HG03354 (cell line): ENCODE results near the gene ADARB2.

Source experiments
- ATAC-seq: cut with Tn5 transposase; IDR thresholded peaks from one replicate; pipeline ENCODE4 v1.9.1; 2021; ENCODE audit warnings: mild to moderate bottlenecking; ENCODE audit not compliant: unreplicated experiment, poor library complexity, severe bottlenecking

ADARB2 gene

DNA sequence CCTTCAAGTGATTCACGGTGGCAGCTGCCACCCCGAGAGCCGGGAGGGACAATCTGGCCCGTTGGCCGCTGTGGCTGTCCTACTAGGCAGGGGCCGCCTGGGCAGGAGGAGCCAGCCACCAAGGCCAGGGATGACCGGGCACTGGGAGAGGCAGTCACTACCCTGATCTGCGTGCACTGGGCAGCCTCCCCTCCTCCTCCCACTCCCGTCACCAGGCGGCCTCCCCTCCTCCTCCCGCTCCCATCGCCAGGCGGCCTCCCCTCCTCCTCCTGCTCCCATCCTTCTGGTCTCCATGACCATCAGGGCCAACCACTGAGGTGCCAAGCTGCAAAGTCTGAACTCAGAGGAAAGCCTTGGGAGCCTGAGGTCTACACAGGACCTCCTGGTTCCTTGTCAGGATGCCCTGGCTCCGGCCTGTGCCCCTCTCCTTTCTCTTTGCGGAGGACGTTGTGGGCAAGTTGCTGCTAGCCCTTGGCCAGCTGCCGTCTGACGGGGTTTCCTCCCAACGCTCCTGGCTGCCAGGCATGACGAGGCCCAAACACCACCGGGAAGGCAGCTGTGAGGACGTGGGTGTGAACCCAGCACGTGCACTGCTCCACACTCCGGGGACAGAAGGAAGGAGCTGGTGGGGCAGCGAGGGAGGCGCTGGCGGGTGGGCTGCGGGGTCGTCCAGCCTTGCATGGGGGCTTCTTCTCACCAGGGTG lies 550.0 kb downstream of the ADARB2 start:
- ATAC-seq, result no peak

DNA sequence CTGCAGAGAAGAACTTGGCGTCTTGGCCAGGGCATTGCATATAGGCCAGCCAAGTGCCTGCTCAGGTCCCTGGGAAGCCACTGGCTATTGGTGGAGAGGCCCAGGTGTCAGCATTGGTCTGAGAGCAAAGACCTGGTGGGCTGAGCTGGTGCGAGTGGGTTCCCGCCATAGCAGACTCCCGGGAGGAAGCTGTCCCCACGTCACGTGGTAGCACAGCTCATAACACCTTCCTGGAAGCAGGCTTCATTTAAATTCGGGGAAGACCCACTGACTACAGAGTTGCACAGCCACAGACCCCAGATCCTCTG lies 550.7 kb downstream of the ADARB2 start:
- ATAC-seq, result no peak

DNA sequence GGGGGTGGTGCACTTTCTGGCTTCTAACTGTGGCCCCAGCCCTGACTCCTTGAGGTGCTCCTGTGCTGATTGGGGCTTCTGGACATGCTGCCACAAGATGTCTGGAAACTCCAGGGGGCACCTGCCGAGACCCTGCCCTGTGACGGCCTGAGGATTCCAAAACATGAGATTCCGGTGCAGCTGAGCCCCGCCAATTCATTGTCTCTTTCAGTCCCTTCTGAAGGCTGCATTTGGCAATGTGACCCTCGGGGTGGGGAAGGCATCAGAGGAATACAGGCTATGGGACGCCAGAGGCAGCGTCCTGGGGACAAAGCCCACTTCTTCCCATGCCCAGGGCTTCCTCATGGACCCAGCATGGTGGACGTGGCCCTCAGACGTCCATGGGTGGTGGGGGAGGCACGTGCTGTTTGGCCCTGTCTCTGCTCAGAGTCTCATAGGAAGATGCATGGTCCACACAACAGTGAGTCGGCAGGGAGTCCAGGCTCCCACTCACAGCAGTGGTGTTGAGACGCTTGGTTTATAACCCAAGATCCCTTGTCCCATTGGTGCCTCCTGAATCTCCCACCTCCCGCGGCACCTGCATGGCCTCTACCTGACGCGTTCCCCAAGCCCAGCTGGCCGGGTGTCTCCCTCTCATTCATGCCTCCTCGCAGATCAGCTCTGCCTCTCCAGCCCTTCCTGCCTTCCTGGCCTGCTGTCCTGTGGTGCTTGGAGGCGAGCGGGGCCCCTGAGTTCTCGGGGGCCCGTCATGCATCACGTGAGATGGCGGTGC lies 551.2 kb downstream of the ADARB2 start:
- no peak for ATAC-seq

GRCh38 chr10:1184541-1185430 lies 552.5 kb downstream of the ADARB2 start:
- no peak for ATAC-seq

GRCh38 chr10:1183701-1184100 lies 553.6 kb downstream of the ADARB2 start:
- no peak for ATAC-seq

DNA sequence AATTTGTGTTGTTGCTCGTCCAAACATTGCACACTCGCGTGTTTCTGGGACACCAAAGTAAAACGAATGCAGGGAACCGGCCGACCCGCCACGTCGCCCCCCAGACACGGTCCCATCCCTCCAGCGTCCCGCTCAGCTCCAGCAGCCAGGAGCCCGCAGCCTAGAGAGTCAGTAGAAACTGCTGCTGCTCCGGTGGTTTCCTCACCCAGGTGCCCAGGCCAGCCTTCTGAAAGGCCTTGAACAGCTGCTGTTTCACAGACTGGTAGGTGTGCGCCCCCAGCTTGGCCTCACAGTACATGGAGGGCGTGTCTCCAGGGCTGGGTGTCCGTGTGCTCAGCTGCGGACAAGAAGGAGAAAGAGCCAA lies 554.3 kb downstream of the ADARB2 start:
- ATAC-seq, result no peak

DNA sequence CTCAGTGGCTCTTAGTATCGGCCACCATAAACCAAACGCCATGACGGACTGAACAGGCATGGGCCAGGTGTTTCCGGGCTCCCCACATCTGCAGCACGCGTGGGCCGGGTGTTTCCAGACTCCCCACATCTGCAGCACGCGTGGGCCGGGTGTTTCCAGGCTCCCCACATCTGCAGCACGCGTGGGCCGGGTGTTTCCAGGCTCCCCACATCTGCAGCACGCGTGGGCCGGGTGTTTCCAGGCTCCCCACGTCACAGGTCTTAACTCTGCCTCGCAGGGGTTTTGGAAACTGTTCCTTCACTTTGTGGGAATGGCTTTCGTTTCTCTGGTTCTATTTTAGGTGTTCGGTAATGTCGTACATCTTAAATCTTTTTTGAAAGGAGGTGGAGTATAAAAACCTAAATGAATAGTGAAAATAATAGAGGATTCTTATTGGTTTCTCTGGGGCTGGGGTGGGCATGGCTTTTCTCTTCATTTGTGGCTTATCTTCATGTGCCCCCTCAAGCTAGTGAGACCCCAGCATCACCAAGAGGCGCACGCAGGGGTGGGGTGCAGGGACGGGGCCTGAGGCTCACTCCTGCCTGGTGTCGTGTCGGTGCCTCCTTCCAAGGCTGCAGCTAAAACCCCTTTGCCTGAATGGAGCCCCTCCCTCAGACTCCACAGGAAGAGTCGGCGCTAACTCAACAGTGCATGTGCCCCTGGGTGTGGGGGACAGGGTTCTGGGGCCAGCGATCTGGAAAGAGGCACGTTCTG lies 554.9 kb downstream of the ADARB2 start:
- no peak for ATAC-seq

- ATAC-seq, result no peak
Measured at GRCh38 chr10:1180836-1181235, 556.5 kb downstream of the ADARB2 start.

DNA sequence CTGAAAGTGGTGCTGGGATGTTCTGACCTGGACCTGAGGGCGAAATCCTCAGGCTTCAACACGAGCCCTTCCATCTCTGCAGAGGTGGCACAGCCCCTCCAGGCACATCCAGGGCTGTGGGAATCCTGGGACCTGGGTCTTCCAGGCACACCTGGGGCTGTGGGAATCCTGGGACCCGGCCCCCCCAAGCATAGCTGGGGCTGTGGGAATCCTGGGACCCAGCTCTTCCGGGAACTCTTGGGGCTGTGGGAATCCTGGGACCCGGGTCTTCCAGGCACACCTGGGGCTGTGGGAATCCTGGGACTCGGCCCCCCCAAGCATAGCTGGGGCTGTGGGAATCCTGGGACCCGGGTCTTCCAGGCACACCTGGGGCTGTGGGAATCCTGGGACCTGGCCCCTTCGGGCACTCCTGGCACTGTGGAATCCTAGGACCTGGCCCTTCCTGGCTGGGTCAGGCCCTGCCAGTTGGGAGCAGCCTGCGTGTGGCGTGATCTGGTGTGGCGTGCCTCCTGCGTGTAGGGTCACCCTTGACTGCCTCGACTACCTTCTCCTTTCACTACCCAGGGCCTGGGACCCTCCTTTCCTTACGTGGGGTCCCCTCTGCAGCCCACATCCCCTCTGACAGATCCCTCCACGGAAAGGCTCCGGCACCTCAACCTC lies 557.1 kb downstream of the ADARB2 start:
- ATAC-seq, result no peak

DNA sequence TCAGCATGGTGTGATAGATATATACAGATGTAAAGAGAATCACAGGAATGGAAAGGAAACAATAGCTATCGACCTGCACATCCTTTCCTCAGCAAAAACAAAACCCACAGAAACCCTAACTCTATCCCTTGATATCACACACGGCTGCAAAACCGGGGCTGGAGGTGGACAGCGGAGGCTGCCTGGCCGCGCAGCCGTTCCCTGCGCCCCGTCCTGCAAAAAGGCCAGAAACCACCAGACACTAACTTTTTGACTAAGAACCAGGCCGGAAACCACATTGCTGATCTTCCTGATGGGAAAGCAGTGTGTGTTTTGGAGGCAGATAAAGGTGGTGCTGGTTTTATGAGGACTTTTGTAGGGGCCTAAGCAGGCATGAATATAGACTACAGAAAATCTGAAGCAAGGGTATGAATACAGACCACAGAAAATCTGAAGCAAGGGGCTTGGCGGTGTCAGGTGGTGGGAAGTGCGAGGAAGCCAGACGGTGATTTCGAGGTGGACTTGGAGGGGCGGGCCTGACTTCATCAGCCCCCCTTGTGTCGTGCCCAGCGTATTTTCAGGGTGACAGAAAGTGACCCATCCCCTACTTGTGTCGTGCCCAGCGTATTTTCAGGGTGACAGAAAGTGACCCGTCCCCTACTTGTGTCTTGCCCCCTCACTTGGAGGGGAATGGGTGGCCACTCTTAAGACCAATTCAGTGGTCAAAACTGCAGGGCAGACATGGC lies 557.8 kb downstream of the ADARB2 start:
- ATAC-seq, result no peak

DNA sequence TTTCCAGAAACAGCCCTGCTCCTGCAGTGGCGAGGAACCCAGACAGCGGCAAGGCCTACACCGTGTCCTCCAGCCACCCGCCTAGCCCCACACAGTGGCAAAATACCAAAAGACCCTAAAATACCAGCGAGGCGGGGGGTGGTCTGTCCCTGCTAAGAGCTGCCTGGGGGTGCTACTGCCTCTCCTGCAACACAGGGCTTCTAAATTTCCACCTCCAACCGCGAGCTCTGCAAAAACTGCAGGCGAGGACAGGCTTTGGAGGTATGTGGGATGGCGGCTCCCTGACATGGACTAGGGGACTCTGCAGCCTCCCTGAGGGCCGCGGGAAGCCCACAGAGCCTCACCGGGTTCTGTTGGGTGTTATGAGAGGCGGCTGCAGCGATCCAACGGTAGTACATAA lies 558.8 kb downstream of the ADARB2 start:
- no peak for ATAC-seq

- ATAC-seq, result no peak
Measured at GRCh38 chr10:1177936-1178335, 559.4 kb downstream of the ADARB2 start.

DNA sequence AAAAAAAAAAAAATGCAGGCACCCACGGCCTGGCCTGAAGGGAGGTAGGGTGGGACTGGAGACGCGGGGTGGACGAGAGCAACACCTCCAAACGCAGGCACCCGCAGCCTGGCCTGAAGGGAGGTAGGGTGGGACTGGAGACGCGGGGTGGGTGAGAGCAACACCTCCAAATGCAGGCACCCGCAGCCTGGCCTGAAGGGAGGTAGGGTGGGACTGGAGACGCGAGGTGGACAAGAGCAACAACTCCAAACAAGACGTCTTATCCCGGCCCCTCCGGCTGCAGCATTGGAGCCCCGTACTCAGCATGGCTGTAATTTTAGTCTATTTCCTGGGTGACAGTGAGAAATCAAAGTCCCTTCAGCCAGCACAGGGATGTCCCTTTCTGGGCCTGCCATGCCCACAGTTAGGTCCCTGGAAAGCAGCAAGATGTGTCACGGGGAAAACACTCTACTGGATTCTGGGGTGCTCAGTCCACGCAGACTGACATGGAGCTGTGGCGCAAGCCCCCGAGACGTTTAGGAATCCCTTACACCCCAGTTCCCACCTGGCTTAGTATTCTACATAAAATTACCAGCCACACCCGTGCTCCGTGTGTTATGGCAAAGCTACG lies 561.3 kb downstream of the ADARB2 start:
- no peak for ATAC-seq

DNA sequence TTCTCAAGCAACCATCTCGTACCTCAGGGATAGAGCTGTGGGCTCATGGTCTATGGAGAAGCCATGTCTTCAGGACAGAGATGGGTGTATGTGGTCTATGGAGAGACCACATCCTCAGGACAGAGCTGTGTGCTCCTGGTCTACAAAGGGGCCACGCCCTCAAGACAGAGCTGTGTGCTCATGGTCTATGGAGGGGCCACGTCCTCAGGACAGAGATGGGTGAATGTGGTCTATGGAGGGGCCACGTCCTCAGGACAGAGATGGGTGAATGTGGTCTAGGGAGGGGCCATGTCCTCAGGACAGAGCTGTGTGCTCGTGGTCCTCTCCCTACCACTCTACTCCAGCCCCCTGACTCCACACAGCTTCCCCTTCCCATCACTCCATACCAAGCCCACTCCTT lies 563.3 kb downstream of the ADARB2 start:
- ATAC-seq, result no peak

- no peak for ATAC-seq
Measured at GRCh38 chr10:1173091-1173490, 564.2 kb downstream of the ADARB2 start.

DNA sequence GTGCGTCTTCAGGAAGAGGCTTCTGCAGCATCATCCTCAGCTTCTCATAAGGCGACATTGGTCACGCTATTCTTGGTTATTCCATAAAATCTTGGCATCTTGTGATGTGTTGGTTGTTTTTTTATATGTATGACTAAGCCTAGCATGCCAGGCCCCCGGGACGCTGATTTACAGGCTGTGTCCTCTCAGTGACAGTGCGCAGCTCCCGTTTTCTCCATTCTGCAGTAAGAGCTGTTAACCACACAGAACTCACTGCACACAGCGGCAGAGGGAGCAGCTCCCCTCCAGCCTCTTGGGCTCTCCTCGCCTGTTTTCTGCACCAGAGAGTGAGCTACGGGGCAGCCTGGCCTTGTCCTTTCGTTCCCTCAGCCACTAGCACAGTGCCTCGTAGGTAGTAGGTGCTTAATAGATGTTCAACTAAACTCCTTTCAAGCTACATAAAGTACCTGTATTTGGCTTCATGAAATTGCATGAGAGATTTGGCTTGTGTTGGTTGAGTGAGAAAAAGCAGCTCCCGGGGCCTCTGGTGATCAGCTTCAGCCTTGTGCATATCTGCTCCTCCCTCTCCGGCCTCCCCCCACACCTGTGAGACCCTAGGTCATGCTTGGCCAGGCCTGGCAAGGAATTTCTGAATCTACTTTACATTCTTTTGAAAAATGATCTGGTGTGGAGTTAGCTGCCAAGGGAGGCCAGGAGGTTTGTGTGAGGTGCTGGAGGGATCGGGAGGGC lies 564.9 kb downstream of the ADARB2 start:
- ATAC-seq, result no peak

DNA sequence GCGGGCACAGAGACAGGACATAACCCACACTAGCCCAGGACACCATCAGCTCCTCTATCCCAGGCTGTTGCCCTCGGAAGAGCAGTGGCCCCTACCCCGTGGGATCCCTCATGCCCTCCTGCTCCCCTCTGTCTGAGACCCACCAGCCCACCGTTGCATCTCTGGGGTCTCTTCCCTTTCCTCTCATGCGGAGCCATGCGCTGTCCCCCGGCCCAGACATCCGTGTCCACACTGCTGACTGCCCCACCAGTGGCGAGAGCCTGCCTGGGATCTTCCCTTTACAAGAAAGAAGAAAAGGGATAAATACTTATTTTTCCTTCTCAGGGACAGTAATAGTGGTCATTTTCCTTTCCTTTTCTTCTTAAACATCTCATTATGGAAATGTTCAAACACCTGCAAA lies 565.7 kb downstream of the ADARB2 start:
- no peak for ATAC-seq

GRCh38 chr10:1171182-1171581 lies 566.1 kb downstream of the ADARB2 start:
- no peak for ATAC-seq
